ENCODE measurements around the gene CCDC51. TPM values are rescaled to one million over a fixed set of nuclear protein-coding genes. Genes with fewer than 3 reads are reported as not detected.
A peak's percentile ranks its signal among the peaks of the same experiment; 100 is the strongest.

CCDC51 gene
- total and polyA plus RNA-seq, 2 of the 13 experiments (the other 11 are each of a cell fraction or from before 2014, with no cell fraction given), result 18.1 to 29.4 TPM

- TF ChIP-seq, protein P1, sequence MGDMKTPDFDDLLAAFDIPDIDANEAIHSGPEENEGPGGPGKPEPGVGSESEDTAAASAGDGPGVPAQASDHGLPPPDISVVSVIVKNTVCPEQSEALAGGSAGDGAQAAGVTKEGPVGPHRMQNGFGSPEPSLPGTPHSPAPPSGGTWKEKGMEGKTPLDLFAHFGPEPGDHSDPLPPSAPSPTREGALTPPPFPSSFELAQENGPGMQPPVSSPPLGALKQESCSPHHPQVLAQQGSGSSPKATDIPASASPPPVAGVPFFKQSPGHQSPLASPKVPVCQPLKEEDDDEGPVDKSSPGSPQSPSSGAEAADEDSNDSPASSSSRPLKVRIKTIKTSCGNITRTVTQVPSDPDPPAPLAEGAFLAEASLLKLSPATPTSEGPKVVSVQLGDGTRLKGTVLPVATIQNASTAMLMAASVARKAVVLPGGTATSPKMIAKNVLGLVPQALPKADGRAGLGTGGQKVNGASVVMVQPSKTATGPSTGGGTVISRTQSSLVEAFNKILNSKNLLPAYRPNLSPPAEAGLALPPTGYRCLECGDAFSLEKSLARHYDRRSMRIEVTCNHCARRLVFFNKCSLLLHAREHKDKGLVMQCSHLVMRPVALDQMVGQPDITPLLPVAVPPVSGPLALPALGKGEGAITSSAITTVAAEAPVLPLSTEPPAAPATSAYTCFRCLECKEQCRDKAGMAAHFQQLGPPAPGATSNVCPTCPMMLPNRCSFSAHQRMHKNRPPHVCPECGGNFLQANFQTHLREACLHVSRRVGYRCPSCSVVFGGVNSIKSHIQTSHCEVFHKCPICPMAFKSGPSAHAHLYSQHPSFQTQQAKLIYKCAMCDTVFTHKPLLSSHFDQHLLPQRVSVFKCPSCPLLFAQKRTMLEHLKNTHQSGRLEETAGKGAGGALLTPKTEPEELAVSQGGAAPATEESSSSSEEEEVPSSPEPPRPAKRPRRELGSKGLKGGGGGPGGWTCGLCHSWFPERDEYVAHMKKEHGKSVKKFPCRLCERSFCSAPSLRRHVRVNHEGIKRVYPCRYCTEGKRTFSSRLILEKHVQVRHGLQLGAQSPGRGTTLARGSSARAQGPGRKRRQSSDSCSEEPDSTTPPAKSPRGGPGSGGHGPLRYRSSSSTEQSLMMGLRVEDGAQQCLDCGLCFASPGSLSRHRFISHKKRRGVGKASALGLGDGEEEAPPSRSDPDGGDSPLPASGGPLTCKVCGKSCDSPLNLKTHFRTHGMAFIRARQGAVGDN (CRISPR knock-in tag; IDR thresholded peaks at IDR 0.05), result peak; percentile 85; the same call in 1 of the 2 replicates
- TF ChIP-seq ZNF576 (CRISPR knock-in tag; IDR thresholded peaks at IDR 0.05) (0 out of 2 replicates have a peak, but pooled peaks have one; percentile 14), GMEB2 (CRISPR knock-in tag; IDR thresholded peaks at IDR 0.05; ENCODE audit: low read depth) (no peak), SIN3B (IDR thresholded peaks at IDR 0.05; ENCODE audit: low read length) (0 out of 2 replicates have a peak, but pooled peaks have one; percentile 4), ZNF737 (CRISPR knock-in tag; IDR thresholded peaks at IDR 0.05; ENCODE audit: borderline replicate concordance) (0 out of 2 replicates have a peak, but pooled peaks have one; percentile 76), SP5 (CRISPR knock-in tag; IDR thresholded peaks at IDR 0.05; ENCODE audit: borderline replicate concordance, low read depth) (no peak), ZNF350 (CRISPR knock-in tag; IDR thresholded peaks at IDR 0.05; ENCODE audit: borderline replicate concordance, low read depth) (peak; percentile 19; the same call in 1 of the 2 replicates), ZNF276 (CRISPR knock-in tag; IDR thresholded peaks at IDR 0.05; ENCODE audit: low read depth) (no peak), ZMYM3 (CRISPR knock-in tag; IDR thresholded peaks at IDR 0.05) (no peak), ZSCAN21 (CRISPR knock-in tag; IDR thresholded peaks at IDR 0.05; ENCODE audit: borderline replicate concordance) (0 out of 2 replicates have a peak, but pooled peaks have one; percentile 48), RBM22 (optimal IDR thresholded peaks at IDR 0.05; ENCODE audit: low read length) (no peak), POLR2G (IDR thresholded peaks at IDR 0.05; ENCODE audit: low read depth, low read length) (peak; percentile 8; the same call in 1 of the 2 replicates), CAMTA2 (CRISPR knock-in tag; IDR thresholded peaks at IDR 0.05; ENCODE audit: borderline replicate concordance) (no peak), RFXAP (CRISPR knock-in tag; IDR thresholded peaks at IDR 0.05; ENCODE audit: borderline replicate concordance) (0 out of 2 replicates have a peak, but pooled peaks have one; percentile 6), ZNF788 (CRISPR knock-in tag; IDR thresholded peaks at IDR 0.05; ENCODE audit: borderline replicate concordance) (peak; percentile 7; the same call in 1 of the 2 replicates), LBX2 (CRISPR knock-in tag; IDR thresholded peaks at IDR 0.05; ENCODE audit: borderline replicate concordance) (0 out of 2 replicates have a peak, but pooled peaks have one; percentile 27), PLRG1 (conservative IDR thresholded peaks at IDR 0.05) (no peak)
- TF ChIP-seq, protein P2, sequence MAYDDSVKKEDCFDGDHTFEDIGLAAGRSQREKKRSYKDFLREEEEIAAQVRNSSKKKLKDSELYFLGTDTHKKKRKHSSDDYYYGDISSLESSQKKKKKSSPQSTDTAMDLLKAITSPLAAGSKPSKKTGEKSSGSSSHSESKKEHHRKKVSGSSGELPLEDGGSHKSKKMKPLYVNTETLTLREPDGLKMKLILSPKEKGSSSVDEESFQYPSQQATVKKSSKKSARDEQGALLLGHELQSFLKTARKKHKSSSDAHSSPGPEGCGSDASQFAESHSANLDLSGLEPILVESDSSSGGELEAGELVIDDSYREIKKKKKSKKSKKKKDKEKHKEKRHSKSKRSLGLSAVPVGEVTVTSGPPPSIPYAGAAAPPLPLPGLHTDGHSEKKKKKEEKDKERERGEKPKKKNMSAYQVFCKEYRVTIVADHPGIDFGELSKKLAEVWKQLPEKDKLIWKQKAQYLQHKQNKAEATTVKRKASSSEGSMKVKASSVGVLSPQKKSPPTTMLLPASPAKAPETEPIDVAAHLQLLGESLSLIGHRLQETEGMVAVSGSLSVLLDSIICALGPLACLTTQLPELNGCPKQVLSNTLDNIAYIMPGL (CRISPR knock-in tag; IDR thresholded peaks at IDR 0.05; ENCODE audit: borderline replicate concordance in 1 of 2, low read depth in 1 of 2), result peak in 1 of 2 experiments; percentile 10; a peak in 1 of 4 replicates
Measured at GRCh38 chr3:48428088-48428571, 11.8 kb downstream of the CCDC51 start (continued).

Data from HepG2 (cell line).